Lung microvascular endothelial cell (primary cell): ENCODE data around the gene POLRMT. TPM values are rescaled to one million over a fixed set of nuclear protein-coding genes. Genes with fewer than 3 reads are reported as not detected.
A peak's percentile ranks its signal among the peaks of the same experiment; 100 is the strongest.
"Not testable (repeated sequence)": the region's sequence is repeated elsewhere in the genome, so short reads cannot be mapped to it uniquely, and the experiment has no call there.

Experiments used
- DNase-seq, 2 donors: peaks; one replicate each; pipeline versions ENCODE4 v3.0.0 to v3.0.0-alpha.2; 2010; ENCODE audit warnings: low read depth in 2 of 2
- total RNA-seq: library from RNA; depleted of rRNA; stranded (reverse); fragments of >200 nt; gene quantifications from 2 replicates; pipeline ENCODE4 v1.2.1, GENCODE V29; 2014

POLRMT gene
- total RNA-seq, 1 donor from 2014 or later, result 18.8 TPM

- peak in 1 of 2 donors; percentile 19 for DNase-seq
Measured at GRCh38 chr19:628168-628567, 5.2 kb downstream of the POLRMT start.

GRCh38 chr19:626566-626965 lies 6.8 kb downstream of the POLRMT start:
- not testable (repeated sequence) for DNase-seq

DNA sequence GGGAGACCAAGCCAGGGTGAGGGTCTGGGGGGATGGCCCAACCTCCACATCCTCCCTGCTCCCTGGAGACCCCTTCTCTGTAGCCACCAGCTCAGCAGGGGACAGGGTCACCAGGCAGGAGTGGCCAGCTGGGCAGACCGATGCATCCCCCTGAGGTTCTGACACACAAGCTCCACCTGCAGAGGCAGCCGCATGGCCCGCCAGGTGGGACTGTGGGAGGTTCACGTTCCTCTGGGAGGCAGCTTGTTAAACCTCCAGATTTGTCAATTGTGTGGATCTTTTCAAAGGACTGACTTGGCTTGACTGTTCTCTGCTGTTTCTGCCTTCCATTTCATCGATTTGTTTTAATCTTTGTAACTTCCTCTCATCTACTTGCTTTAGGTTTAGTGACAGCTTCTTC lies 8.1 kb downstream of the POLRMT start:
- no peak for DNase-seq

- DNase-seq, result no peak
Measured at GRCh38 chr19:624433-625109, 8.8 kb downstream of the POLRMT start.

GRCh38 chr19:623974-624373 lies 9.4 kb downstream of the POLRMT start:
- peak; percentile 47 to 59 for DNase-seq

GRCh38 chr19:623175-623916 lies 10.0 kb downstream of the POLRMT start:
- DNase-seq, result no peak

GRCh38 chr19:622666-623065 lies 10.7 kb downstream of the POLRMT start:
- no peak for DNase-seq

- no peak for DNase-seq
Measured at GRCh38 chr19:621819-622218, 11.5 kb downstream of the POLRMT start.

- DNase-seq, result not testable (repeated sequence)
Measured at GRCh38 chr19:621191-621590, 12.1 kb downstream of the POLRMT start.

GRCh38 chr19:620166-620862 lies 13.0 kb downstream of the POLRMT start:
- DNase-seq, result no peak

- no peak for DNase-seq
Measured at GRCh38 chr19:619286-620002, 13.9 kb downstream of the POLRMT start.

GRCh38 chr19:618674-619285 lies 14.6 kb downstream of the POLRMT start:
- DNase-seq, result no peak

DNA sequence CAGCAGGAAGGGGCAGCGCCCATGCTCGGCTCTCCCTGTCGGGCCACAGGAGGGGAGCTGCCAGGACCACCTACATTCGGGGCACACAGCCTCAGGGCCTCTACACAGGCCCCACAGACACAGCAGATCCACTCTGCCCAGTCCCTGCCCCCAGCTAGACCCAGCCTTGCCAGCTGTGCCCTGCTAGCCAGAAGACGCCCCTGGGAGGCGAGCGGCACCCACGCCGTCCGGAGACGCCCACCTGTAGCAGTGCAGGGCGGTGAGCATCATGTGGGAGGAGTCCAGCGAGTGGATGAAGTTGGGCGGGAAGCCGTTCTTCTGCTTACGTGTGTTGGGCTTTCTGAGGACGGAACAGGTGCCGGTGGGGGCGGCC lies 15.1 kb downstream of the POLRMT start:
- DNase-seq, result no peak

DNA sequence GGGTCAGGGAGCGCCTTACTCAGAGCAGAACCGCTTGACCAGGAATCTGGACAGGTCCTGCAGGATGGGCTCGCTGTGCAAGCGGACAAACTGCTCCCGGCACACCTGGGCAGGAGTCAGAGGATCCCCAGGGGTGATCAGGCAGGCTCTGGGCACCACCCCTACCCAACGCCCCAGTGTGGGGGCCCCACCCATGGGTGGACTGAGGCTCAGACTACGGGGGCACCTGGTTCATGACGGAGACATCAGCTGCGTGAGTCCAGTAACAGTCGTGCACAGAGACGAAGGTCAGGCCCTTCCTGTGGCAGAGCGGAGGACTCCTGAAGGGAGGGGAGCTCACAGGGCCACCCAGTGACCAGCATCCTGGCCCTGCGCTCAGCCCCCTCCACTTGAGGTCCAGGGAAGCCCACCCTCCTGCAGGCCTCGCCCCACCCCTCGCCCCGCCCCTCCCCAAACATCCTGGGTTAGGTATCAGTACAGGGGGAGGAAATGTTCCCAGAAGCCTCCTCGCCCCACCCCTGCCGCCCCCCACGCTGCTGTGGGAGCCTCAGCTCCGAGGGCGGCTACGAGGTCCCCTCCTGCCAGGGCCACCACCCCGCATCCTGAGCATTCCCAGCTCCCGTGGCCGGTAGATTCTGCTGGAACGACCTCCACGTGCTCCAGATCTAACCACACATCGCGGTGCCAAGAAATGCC lies 15.6 kb downstream of the POLRMT start:
- no peak for DNase-seq

DNA sequence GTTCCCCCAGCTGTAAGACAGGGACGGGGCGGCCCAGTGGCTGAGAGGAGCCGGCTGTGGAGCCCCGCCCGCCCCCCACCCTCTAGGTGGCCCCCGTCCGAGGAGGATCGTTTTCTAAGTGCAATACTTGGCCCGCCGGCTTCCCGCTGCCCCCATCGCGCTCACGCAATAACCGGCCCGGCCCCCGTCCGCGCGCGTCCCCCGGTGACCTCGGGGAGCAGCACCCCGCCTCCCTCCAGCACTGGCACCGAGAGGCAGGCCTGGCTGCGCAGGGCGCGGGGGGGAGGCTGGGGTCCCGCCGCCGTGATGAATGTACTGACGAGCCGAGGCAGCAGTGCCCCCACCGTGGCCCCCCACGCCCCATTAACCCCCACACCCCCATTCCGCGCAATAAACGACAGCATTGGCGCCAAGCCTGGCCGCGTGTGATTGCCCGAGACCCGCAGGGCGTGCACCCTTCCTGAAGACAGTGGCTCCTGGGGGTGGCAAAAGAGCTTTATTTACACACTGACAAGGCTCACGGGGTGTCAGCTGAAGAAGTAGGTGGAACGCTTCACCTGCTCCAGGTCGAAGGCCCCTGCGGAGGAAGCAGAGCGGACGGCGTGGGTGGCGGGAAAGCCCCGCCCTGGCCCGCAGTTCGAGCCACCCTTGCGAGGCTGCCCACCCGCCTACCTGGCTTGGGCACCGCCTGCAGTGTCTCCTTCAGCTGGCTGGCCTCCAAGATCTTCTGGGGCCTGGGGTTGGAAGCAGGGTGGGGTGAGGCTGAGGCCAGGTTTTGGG lies 16.4 kb downstream of the POLRMT start:
- no peak for DNase-seq

- no peak for DNase-seq
Measured at GRCh38 chr19:616062-616700, 17.2 kb downstream of the POLRMT start.

- DNase-seq, result peak; percentile 28 to 43
Measured at GRCh38 chr19:615619-616018, 17.7 kb downstream of the POLRMT start.

GRCh38 chr19:613732-614567 lies 19.4 kb downstream of the POLRMT start:
- no peak for DNase-seq

DNA sequence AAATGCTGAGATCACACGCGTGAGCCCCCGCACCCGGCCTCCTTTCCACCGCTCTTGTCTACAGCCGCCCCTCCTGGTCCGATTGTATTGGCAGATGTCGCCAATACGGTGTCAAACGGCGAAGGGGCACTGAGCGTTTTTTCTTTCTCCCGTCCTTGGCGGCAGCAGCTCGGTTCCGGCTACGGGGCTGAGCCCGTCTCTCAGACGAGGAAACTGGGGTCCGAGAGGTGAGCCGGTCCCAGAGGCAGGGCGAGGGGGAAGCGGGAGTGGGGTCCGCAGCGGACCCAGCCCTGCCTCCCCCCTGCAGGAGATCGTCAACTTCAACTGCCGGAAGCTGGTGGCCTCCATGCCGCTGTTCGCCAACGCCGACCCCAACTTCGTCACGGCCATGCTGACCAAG lies 20.4 kb downstream of the POLRMT start:
- DNase-seq, result no peak
